SW480 (cell line): ENCODE measurements around the gene MCRS1.

Experiments used
- DNase-seq: peaks from one replicate; pipeline ENCODE4 v3.0.0-alpha.2; 2016; ENCODE audit warnings: low spot score

Gene MCRS1

GRCh38 chr12:49582850-49583249 is 14.9 kb upstream of the MCRS1 start:
- no peak for DNase-seq

- DNase-seq = no peak
Measured at GRCh38 chr12:49582201-49582600, 14.3 kb upstream of the MCRS1 start.

GRCh38 chr12:49580572-49581535 is 12.9 kb upstream of the MCRS1 start:
- peak; percentile 77 for DNase-seq

- DNase-seq = no peak
Measured at GRCh38 chr12:49578471-49579112, 10.7 kb upstream of the MCRS1 start.

- DNase-seq = no peak
Measured at GRCh38 chr12:49577589-49578315, 9.8 kb upstream of the MCRS1 start.

GRCh38 chr12:49568442-49569162 is 660 bp upstream of the MCRS1 start:
- peak; percentile 46 for DNase-seq

GRCh38 chr12:49567302-49567610 is 686 bp downstream of the MCRS1 start:
- no peak for DNase-seq

GRCh38 chr12:49566361-49566760 is 1.6 kb downstream of the MCRS1 start:
- no peak for DNase-seq

GRCh38 chr12:49565406-49566265 is 2.3 kb downstream of the MCRS1 start:
- DNase-seq = no peak

GRCh38 chr12:49564686-49565405 is 3.1 kb downstream of the MCRS1 start:
- no peak for DNase-seq

- DNase-seq = no peak
Measured at GRCh38 chr12:49563951-49564685, 3.8 kb downstream of the MCRS1 start.

GRCh38 chr12:49562831-49563230 is 5.1 kb downstream of the MCRS1 start:
- DNase-seq = no peak

GRCh38 chr12:49562233-49562632 is 5.7 kb downstream of the MCRS1 start:
- no peak for DNase-seq

GRCh38 chr12:49560695-49561094 is 7.2 kb downstream of the MCRS1 start:
- DNase-seq = no peak

GRCh38 chr12:49559011-49559675 is 8.8 kb downstream of the MCRS1 start:
- no peak for DNase-seq

- DNase-seq = no peak
Measured at GRCh38 chr12:49558526-49558925, 9.4 kb downstream of the MCRS1 start.

- peak; percentile 54 for DNase-seq
Measured at GRCh38 chr12:49557917-49558215, 10.1 kb downstream of the MCRS1 start.

- DNase-seq = no peak
Measured at GRCh38 chr12:49557187-49557916, 10.6 kb downstream of the MCRS1 start.
